SK-N-SH treated with all-trans-retinoic acid at 6 μM for 48 hours (cell line): Measurements from ENCODE around the gene CIC.

Experiments used
- ARNTL ChIP-seq: fragments of 450-650 bp; formaldehyde crosslinking; IDR thresholded peaks from 2 replicates; pipeline ENCODE4 v1.5.0; 2020; ENCODE audit warnings: low read depth, mild to moderate bottlenecking, moderate library complexity, borderline replicate concordance
- CSDC2 ChIP-seq: fragments of 250-450 bp; sonication (Bioruptor Pico); IDR thresholded peaks from 2 replicates; pipeline ENCODE4 v1.5.0; 2020; ENCODE audit warnings: mild to moderate bottlenecking, moderate library complexity
- CSRNP3 ChIP-seq: fragments of 250-450 bp; sonication (Bioruptor Pico); IDR thresholded peaks from 2 replicates; pipeline ENCODE4 v1.5.1; 2021; ENCODE audit warnings: mild to moderate bottlenecking, moderate library complexity
- ESRRG ChIP-seq: fragments of 250-450 bp; sonication (Bioruptor Pico); IDR thresholded peaks from 2 replicates; pipeline ENCODE4 v1.6.1; 2021; ENCODE audit warnings: mild to moderate bottlenecking
- POU6F1 ChIP-seq: fragments of 250-450 bp; sonication (Bioruptor Pico); IDR thresholded peaks from 2 replicates; pipeline ENCODE4 v1.8.0; 2021; ENCODE audit warnings: low read depth, mild to moderate bottlenecking, moderate library complexity, borderline replicate concordance
- TSHZ2 ChIP-seq: fragments of 250-450 bp; sonication (Bioruptor Pico); IDR thresholded peaks from 2 replicates; pipeline ENCODE4 v1.5.0; 2020; ENCODE audit warnings: mild to moderate bottlenecking, moderate library complexity
- ZC3H10 ChIP-seq: fragments of 250-450 bp; sonication (Bioruptor Pico); IDR thresholded peaks from 2 replicates; pipeline ENCODE4 v1.5.1; 2021; ENCODE audit warnings: mild to moderate bottlenecking, moderate library complexity
- ZFP3 ChIP-seq: fragments of 250-450 bp; sonication (Bioruptor Pico); IDR thresholded peaks from 2 replicates; pipeline ENCODE4 v1.5.0; 2020; ENCODE audit warnings: mild to moderate bottlenecking, moderate library complexity
- ZFP30 ChIP-seq: fragments of 450-650 bp; formaldehyde crosslinking; IDR thresholded peaks from 2 replicates; pipeline ENCODE4 v1.5.0; 2022; ENCODE audit warnings: mild to moderate bottlenecking, moderate library complexity
- ZNF565 ChIP-seq: fragments of 450-650 bp; formaldehyde crosslinking; conservative IDR thresholded peaks from 2 replicates; pipeline ENCODE4 v1.5.0; 2020; ENCODE audit warnings: low read depth, mild to moderate bottlenecking, moderate library complexity

GRCh38 chr19:42292963-42293362, 23.9 kb downstream of the CIC start:
- TF ChIP-seq ZNF565 (CRISPR knock-in tag) = no peak
- no peak for TF ChIP-seq ZFP30
- no peak for TF ChIP-seq ZFP3
- TF ChIP-seq TSHZ2 (CRISPR knock-in tag) = no peak
- TF ChIP-seq CSDC2 (CRISPR knock-in tag) = no peak
- no peak for TF ChIP-seq POU6F1
- TF ChIP-seq CSRNP3 (CRISPR knock-in tag) = no peak
- no peak for TF ChIP-seq ESRRG
- TF ChIP-seq ARNTL (CRISPR knock-in tag) = no peak
- TF ChIP-seq ZC3H10 (CRISPR knock-in tag) = no peak
